HG03025 (cell line): ENCODE measurements around the gene ZNF549.

Experiments
- ATAC-seq: cut with Tn5 transposase; IDR thresholded peaks from one replicate; pipeline ENCODE4 v1.9.1; 2021; ENCODE audit warnings: mild to moderate bottlenecking, moderate library complexity; ENCODE audit not compliant: unreplicated experiment, low FRiP score

Gene ZNF549

GRCh38 chr19:57566396-57567265 lies 39.5 kb downstream of the ZNF549 start:
- ATAC-seq: no peak

- no peak for ATAC-seq
These were observed 43.6 kb downstream of the ZNF549 start for GRCh38 chr19:57570707-57571106.

GRCh38 chr19:57572415-57572947 lies 45.3 kb downstream of the ZNF549 start:
- ATAC-seq: no peak

GRCh38 chr19:57576661-57577060 lies 49.5 kb downstream of the ZNF549 start:
- no peak for ATAC-seq

GRCh38 chr19:57578487-57579205 lies 51.5 kb downstream of the ZNF549 start, which contains the start of gene ZNF416:
ZNF416 (minus strand) TSS chr19:57578911; CDS start chr19:57578704, 207 bp downstream.
- peak; percentile 79 for ATAC-seq

GRCh38 chr19:57583104-57583520 lies 56.0 kb downstream of the ZNF549 start:
- no peak for ATAC-seq

- ATAC-seq: peak; percentile 62
These were observed 56.6 kb downstream of the ZNF549 start, which contains the start of gene ZIK1 for GRCh38 chr19:57583521-57584416. ZIK1 (plus strand) TSS chr19:57584145; CDS start chr19:57584357, 212 bp downstream.

- ATAC-seq: no peak
These were observed 60.4 kb downstream of the ZNF549 start for GRCh38 chr19:57587529-57587928.

GRCh38 chr19:57599377-57599760 lies 72.2 kb downstream of the ZNF549 start:
- no peak for ATAC-seq

- ATAC-seq: peak; percentile 83
These were observed 72.7 kb downstream of the ZNF549 start, which contains the start of gene ZNF530 for GRCh38 chr19:57599761-57600383. ZNF530 (plus strand) TSS chr19:57599885; CDS start chr19:57604346, 4,461 bp downstream.

- ATAC-seq: no peak
These were observed 79.8 kb downstream of the ZNF549 start for GRCh38 chr19:57606931-57607330.
